Spleen (tissue), 11 donors: ENCODE measurements around the gene ZFYVE28. TPM values are rescaled to one million over a fixed set of nuclear protein-coding genes. Genes with fewer than 3 reads are reported as not detected.

Source experiments
- DNase-seq: peaks from one replicate; pipeline ENCODE4 v3.0.0-alpha.2; 2020
- H3K27ac ChIP-seq, 8 donors: fragments of 200-600 bp; sonication (generic) in 7 of 8; 1 replicate in 4 of 8; 2 replicates in 4 of 8; pipeline versions ENCODE4 v1.5.0 to v1.8.0; 2016 to 2021; ENCODE audit warnings: inconsistent platforms in 4 of 8, mild to moderate bottlenecking in 4 of 8, moderate library complexity in 1 of 8
- H3K27me3 ChIP-seq, 7 donors: fragments of 200-600 bp; sonication (generic) in 6 of 7; replicated peaks in 1 of 7; 1 replicate in 4 of 7; 2 replicates in 3 of 7; pipeline versions ENCODE4 v1.5.0 to v1.8.0; 2016 to 2021; ENCODE audit warnings: inconsistent platforms in 3 of 7, mild to moderate bottlenecking in 1 of 7
- H3K36me3 ChIP-seq, 6 donors: fragments of 200-600 bp; sonication (generic) in 5 of 6; 1 replicate in 4 of 6; 2 replicates in 2 of 6; pipeline versions ENCODE4 v1.5.0 to v1.8.0; 2016 to 2021; ENCODE audit warnings: inconsistent platforms in 2 of 6
- H3K4me1 ChIP-seq, 6 donors: fragments of 200-600 bp; sonication (generic) in 5 of 6; 1 replicate in 3 of 6; 2 replicates in 3 of 6; pipeline versions ENCODE4 v1.5.0 to v1.8.0; 2016 to 2021; ENCODE audit warnings: inconsistent platforms in 3 of 6
- H3K4me3 ChIP-seq, 8 donors: fragments of 200-600 bp; sonication (generic) in 7 of 8; 1 replicate in 4 of 8; 2 replicates in 4 of 8; pipeline versions ENCODE4 v1.5.0 to v1.8.0; 2016 to 2021; ENCODE audit warnings: inconsistent platforms in 4 of 8, mild to moderate bottlenecking in 4 of 8, moderate library complexity in 2 of 8
- H3K9me3 ChIP-seq, 8 donors: fragments of 200-600 bp; sonication (generic) in 7 of 8; 1 replicate in 4 of 8; 2 replicates in 4 of 8; pipeline versions ENCODE4 v1.5.0 to v1.8.0; 2016 to 2021; ENCODE audit warnings: inconsistent platforms in 4 of 8
- CTCF ChIP-seq, 11 experiments: fragments of 200-600 bp in 7 of 11; fragments of 450-650 bp in 4 of 11; sonication (generic) in 4 of 11; IDR thresholded peaks in 8 of 11; conservative IDR thresholded peaks in 3 of 11; 1 replicate in 7 of 11; 2 replicates in 4 of 11; pipeline versions ENCODE4 v1.4.0 to v1.8.0; 2016 to 2021; ENCODE audit warnings: antibody characterized with exemption in 11 of 11, inconsistent platforms in 4 of 11, mild to moderate bottlenecking in 1 of 11
- POLR2A ChIP-seq, 3 donors: fragments of 450-650 bp; IDR thresholded peaks; one replicate each; pipeline ENCODE4 v1.5.1; 2017; ENCODE audit warnings: antibody characterized with exemption in 3 of 3, mild to moderate bottlenecking in 1 of 3
- POLR2AphosphoS5 ChIP-seq, 3 donors: sonication (generic); formaldehyde crosslinking; IDR thresholded peaks; one replicate each; pipeline ENCODE4 v1.5.1; 2017; ENCODE audit warnings: antibody characterized with exemption in 3 of 3
- WGBS, 5 donors: extraction: QIAGEN DNeasy Blood & Tissue Kit in 3 of 5; methylation state at CpG; one replicate each; pipeline versions ENCODE4 v1.1.5 to v1.1.7; 2013 to 2018; 5-methylcytosine and 5-hydroxymethylcytosine counted together
- intact Hi-C: fragments of 100-400 bp; cut with DNase I; formaldehyde crosslinking; loops from one replicate; pipeline ENCODE4 v1.15.0; 2023; ENCODE audit warnings: low total_unique reads
- polyA plus RNA-seq, 3 donors: library from polyadenylated mRNA; stranded (reverse); fragments of 200-250 nt; gene quantifications; one replicate each; pipeline ENCODE4 v1.2.1, GENCODE V29; 2013
- total RNA-seq, 7 donors: library from RNA; depleted of rRNA in 3 of 7; stranded (reverse); fragments of >200 nt in 3 of 7; fragmentation: NEBNext Ultra II Directional in 4 of 7; extraction: Animal tissue kit (Norgen Biotek cat#: 25700) in 4 of 7; gene quantifications; one replicate each; pipeline versions ENCODE4 v1.1.0 to v1.2.1, GENCODE V29; 2016 to 2021
- donor health status: healthy with polysubstance abuse.
- donor health status: DM: no; HTN: no; CAD: no; lungs with moderate emphysema.
- donor health status: DM: no; HTN: no; CAD: no.
- donor health status: Bipolar disorder and iron deficiency.
- donor health status: healthy.
- donor health status: DM: no; HTN: no; CAD: no.
- donor health status: DM: yes; HTN: yes; CAD: no.

Gene ZFYVE28
- total and polyA plus RNA-seq, 10 donors = 2.7 to 31.3 (median 12.6) TPM

DNA sequence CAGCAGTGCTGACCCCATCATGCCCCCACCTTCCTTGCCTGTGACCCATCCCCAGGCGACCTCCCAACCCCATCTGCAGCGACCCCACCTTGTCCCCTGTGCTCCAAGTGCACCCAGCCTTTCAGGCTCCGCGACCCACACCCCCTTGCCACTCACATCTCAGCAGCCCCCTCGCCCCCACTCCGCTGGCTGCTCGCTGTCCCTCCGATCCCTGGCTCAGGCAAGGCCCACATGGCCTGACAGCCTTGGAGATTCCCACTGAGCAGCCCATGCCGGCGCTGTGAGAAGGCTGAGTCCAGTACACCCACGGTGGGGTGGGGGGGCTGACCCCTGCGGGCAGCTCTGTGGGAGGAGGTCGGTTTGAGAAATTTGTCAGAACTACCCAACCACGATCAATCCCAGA is 9.1 kb downstream of the ZFYVE28 start:
- intact Hi-C loops = no loop called here
- H3K27ac ChIP-seq = no peak overlapping the region
- no peak overlapping the region for H3K4me3 ChIP-seq
- no peak for TF ChIP-seq CTCF (IDR thresholded peaks at IDR 0.05 in 8 of 11, conservative IDR thresholded peaks at IDR 0.05 in 3 of 11)
- TF ChIP-seq POLR2AphosphoS5 (IDR thresholded peaks at IDR 0.05) = no peak
- TF ChIP-seq POLR2A (IDR thresholded peaks at IDR 0.05) = no peak
- WGBS, 5 donors = 78 to 92% (median 91%) methylated on average over 13 to 14 of the region's 14 CpGs
- no peaks in the 10 kb centered on the region for H3K36me3 ChIP-seq
- H3K9me3 ChIP-seq = no peaks in the 10 kb centered on the region
- peaks cover 0 to 7% (median 0%) of the 10 kb centered on the region in 7 donors for H3K27me3 ChIP-seq
- peaks cover 21 to 37% (median 33%) of the 10 kb centered on the region in 6 donors for H3K4me1 ChIP-seq
- peak; percentile 70 for DNase-seq

DNA sequence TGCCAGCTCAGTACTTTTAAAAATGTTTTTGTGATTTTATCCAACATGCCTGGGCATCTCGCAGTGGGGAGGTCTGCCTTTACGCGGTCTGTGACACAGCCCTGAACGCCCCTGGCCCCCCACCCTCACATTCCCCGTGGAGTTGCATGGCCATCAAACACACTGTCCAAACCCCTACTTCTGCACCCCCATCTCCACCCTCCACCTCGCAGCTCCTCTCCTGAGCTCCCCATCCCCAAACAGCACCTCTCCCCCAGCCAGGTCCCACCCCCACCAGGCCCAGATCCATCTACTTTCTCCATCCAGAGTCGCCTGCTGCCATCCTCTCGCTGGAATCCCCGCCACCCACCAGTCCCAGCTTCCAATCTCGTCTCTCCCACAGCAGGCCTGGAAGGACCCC is 9.5 kb downstream of the ZFYVE28 start:
- H3K4me1 ChIP-seq = peaks cover 19 to 33% (median 29%) of the 10 kb centered on the region in 6 donors
- WGBS, 5 donors = 83 to 92% (median 91%) methylated on average over 10 of the region's 10 CpGs
- intact Hi-C loops = no loop called here
- no peak overlapping the region for H3K4me3 ChIP-seq
- H3K9me3 ChIP-seq = no peaks in the 10 kb centered on the region
- no peak for TF ChIP-seq POLR2AphosphoS5 (IDR thresholded peaks at IDR 0.05)
- TF ChIP-seq CTCF (IDR thresholded peaks at IDR 0.05 in 8 of 11, conservative IDR thresholded peaks at IDR 0.05 in 3 of 11) = no peak
- TF ChIP-seq POLR2A (IDR thresholded peaks at IDR 0.05) = no peak
- H3K27ac ChIP-seq = no peak overlapping the region
- H3K36me3 ChIP-seq = no peaks in the 10 kb centered on the region
- H3K27me3 ChIP-seq = peaks cover 0 to 7% (median 0%) of the 10 kb centered on the region in 7 donors
- peak; percentile 4 for DNase-seq

DNA sequence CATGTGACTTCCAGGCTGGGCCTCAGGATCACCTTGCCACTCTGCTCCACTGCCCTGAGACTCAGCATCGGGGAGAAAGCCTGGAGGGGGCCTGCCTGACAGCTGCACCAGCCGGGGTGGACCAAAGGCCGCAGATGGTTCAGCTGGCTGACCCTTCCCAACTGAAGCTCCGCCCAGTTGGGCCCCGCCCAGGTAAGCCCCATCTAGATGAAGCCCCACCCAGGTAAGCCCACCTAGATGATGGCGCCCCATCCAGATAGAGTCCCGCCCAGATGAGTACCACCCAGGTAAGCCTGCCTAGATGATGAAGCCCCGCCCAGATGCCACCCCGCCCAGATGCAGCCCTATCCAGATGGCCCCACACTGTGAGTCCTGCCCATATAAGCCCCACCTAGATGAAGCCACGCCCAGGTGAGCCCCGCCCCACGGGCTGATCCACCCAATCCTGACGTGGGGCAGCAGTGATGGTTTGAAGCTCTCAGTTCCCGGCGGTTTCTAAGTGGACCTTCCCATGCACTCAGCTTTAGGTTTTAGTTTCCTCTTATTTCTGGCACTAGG is 10.0 kb downstream of the ZFYVE28 start:
- no peaks in the 10 kb centered on the region for H3K36me3 ChIP-seq
- peaks cover 14 to 28% (median 24%) of the 10 kb centered on the region in 6 donors for H3K4me1 ChIP-seq
- DNase-seq = peak; percentile 59
- no peak for TF ChIP-seq POLR2AphosphoS5 (IDR thresholded peaks at IDR 0.05)
- no peak for TF ChIP-seq POLR2A (IDR thresholded peaks at IDR 0.05)
- no peak for TF ChIP-seq CTCF (IDR thresholded peaks at IDR 0.05 in 8 of 11, conservative IDR thresholded peaks at IDR 0.05 in 3 of 11)
- H3K27ac ChIP-seq = no peak overlapping the region
- WGBS, 5 donors = 81 to 90% (median 85%) methylated on average over 6 to 15 of the region's 15 CpGs
- intact Hi-C loops = no loop called here
- H3K27me3 ChIP-seq = peaks cover 0 to 2% (median 0%) of the 10 kb centered on the region in 7 donors
- no peak overlapping the region for H3K4me3 ChIP-seq
- no peaks in the 10 kb centered on the region for H3K9me3 ChIP-seq

- H3K4me3 ChIP-seq = no peak overlapping the region
- DNase-seq = peak; percentile 65
- H3K27ac ChIP-seq = no peak overlapping the region
- H3K27me3 ChIP-seq = peaks cover 0 to under 1% (median 0%) of the 10 kb centered on the region in 7 donors
- intact Hi-C loops = no loop called here
- 91 to 97% (median 92%) methylated on average over 3 of the region's 3 CpGs for WGBS, 5 donors
- H3K36me3 ChIP-seq = no peaks in the 10 kb centered on the region
- no peak for TF ChIP-seq POLR2A (IDR thresholded peaks at IDR 0.05)
- TF ChIP-seq POLR2AphosphoS5 (IDR thresholded peaks at IDR 0.05) = no peak
- no peak for TF ChIP-seq CTCF (IDR thresholded peaks at IDR 0.05 in 8 of 11, conservative IDR thresholded peaks at IDR 0.05 in 3 of 11)
- H3K4me1 ChIP-seq = peaks cover 12 to 27% (median 22%) of the 10 kb centered on the region in 6 donors
- no peaks in the 10 kb centered on the region for H3K9me3 ChIP-seq
Measured at GRCh38 chr4:2407991-2408342, 10.5 kb downstream of the ZFYVE28 start.
